ENCODE measurements around the gene SCN3A.

The SCN3A gene

GRCh38 chr2:165109915-165110314 lies 93.9 kb downstream of the SCN3A start:
- Histone ChIP-seq H3K36me3 (ENCODE audit: control insufficient read depth, insufficient read depth, low read length, severe bottlenecking) (no peaks in the 10 kb centered on the region), H3K27me3 (replicated peaks; ENCODE audit: control insufficient read depth, insufficient read depth, low read length) (no peaks in the 10 kb centered on the region), H3K9me3 (ENCODE audit: control insufficient read depth, low read length) (no peaks in the 10 kb centered on the region), H3K9ac (ENCODE audit: low read length) (no peak overlapping the region), H3K4me3 (ENCODE audit: low read length) (no peak overlapping the region), H3K4me1 (ENCODE audit: control insufficient read depth, insufficient read depth, low read length) (no peaks in the 10 kb centered on the region)
- no peak for DNase-seq (ENCODE audit: low read depth)

GRCh38 chr2:165105926-165106325 lies 97.9 kb downstream of the SCN3A start:
- no peaks in the 10 kb centered on the region for H3K9me3 ChIP-seq (ENCODE audit: control insufficient read depth, low read length)
- no peak for DNase-seq (ENCODE audit: low read depth)
- H3K27me3 ChIP-seq (replicated peaks; ENCODE audit: control insufficient read depth, insufficient read depth, low read length) = no peaks in the 10 kb centered on the region
- no peak overlapping the region for H3K4me3 ChIP-seq (ENCODE audit: low read length)
- H3K36me3 ChIP-seq (ENCODE audit: control insufficient read depth, insufficient read depth, low read length, severe bottlenecking) = no peaks in the 10 kb centered on the region
- H3K9ac ChIP-seq (ENCODE audit: low read length) = no peak overlapping the region
- H3K4me1 ChIP-seq (ENCODE audit: control insufficient read depth, insufficient read depth, low read length) = no peaks in the 10 kb centered on the region

GRCh38 chr2:165087933-165088901 lies 115.6 kb downstream of the SCN3A start:
- no peak overlapping the region for H3K4me3 ChIP-seq (ENCODE audit: low read length)
- no peaks in the 10 kb centered on the region for H3K27me3 ChIP-seq (replicated peaks; ENCODE audit: control insufficient read depth, insufficient read depth, low read length)
- H3K4me1 ChIP-seq (ENCODE audit: control insufficient read depth, insufficient read depth, low read length) = no peaks in the 10 kb centered on the region
- no peak overlapping the region for H3K9ac ChIP-seq (ENCODE audit: low read length)
- no peaks in the 10 kb centered on the region for H3K36me3 ChIP-seq (ENCODE audit: control insufficient read depth, insufficient read depth, low read length, severe bottlenecking)
- peak; percentile 5 for DNase-seq (ENCODE audit: low read depth)
- H3K9me3 ChIP-seq (ENCODE audit: control insufficient read depth, low read length) = peaks cover 1% of the 10 kb centered on the region

GRCh38 chr2:165086337-165086736 lies 117.5 kb downstream of the SCN3A start:
- peaks cover 12% of the 10 kb centered on the region for H3K9me3 ChIP-seq (ENCODE audit: control insufficient read depth, low read length)
- no peaks in the 10 kb centered on the region for H3K27me3 ChIP-seq (replicated peaks; ENCODE audit: control insufficient read depth, insufficient read depth, low read length)
- no peak overlapping the region for H3K9ac ChIP-seq (ENCODE audit: low read length)
- no peak overlapping the region for H3K4me3 ChIP-seq (ENCODE audit: low read length)
- DNase-seq (ENCODE audit: low read depth) = no peak
- no peaks in the 10 kb centered on the region for H3K4me1 ChIP-seq (ENCODE audit: control insufficient read depth, insufficient read depth, low read length)
- no peaks in the 10 kb centered on the region for H3K36me3 ChIP-seq (ENCODE audit: control insufficient read depth, insufficient read depth, low read length, severe bottlenecking)

- Histone ChIP-seq H3K27me3 (replicated peaks; ENCODE audit: control insufficient read depth, insufficient read depth, low read length) (no peaks in the 10 kb centered on the region), H3K36me3 (ENCODE audit: control insufficient read depth, insufficient read depth, low read length, severe bottlenecking) (no peaks in the 10 kb centered on the region), H3K4me1 (ENCODE audit: control insufficient read depth, insufficient read depth, low read length) (no peaks in the 10 kb centered on the region), H3K9me3 (ENCODE audit: control insufficient read depth, low read length) (peaks cover 12% of the 10 kb centered on the region), H3K9ac (ENCODE audit: low read length) (no peak overlapping the region), H3K4me3 (ENCODE audit: low read length) (no peak overlapping the region)
- DNase-seq (ENCODE audit: low read depth) = no peak
Observed at GRCh38 chr2:165083326-165083725, 120.5 kb downstream of the SCN3A start.

GRCh38 chr2:165082479-165082878 lies 121.4 kb downstream of the SCN3A start:
- Histone ChIP-seq H3K36me3 (ENCODE audit: control insufficient read depth, insufficient read depth, low read length, severe bottlenecking) (no peaks in the 10 kb centered on the region), H3K9ac (ENCODE audit: low read length) (no peak overlapping the region), H3K9me3 (ENCODE audit: control insufficient read depth, low read length) (peaks cover 12% of the 10 kb centered on the region), H3K27me3 (replicated peaks; ENCODE audit: control insufficient read depth, insufficient read depth, low read length) (no peaks in the 10 kb centered on the region), H3K4me3 (ENCODE audit: low read length) (no peak overlapping the region), H3K4me1 (ENCODE audit: control insufficient read depth, insufficient read depth, low read length) (no peaks in the 10 kb centered on the region)
- no peak for DNase-seq (ENCODE audit: low read depth)

- Histone ChIP-seq H3K9ac (ENCODE audit: low read length) (no peak overlapping the region), H3K4me1 (ENCODE audit: control insufficient read depth, insufficient read depth, low read length) (no peaks in the 10 kb centered on the region), H3K36me3 (ENCODE audit: control insufficient read depth, insufficient read depth, low read length, severe bottlenecking) (no peaks in the 10 kb centered on the region), H3K9me3 (ENCODE audit: control insufficient read depth, low read length) (peaks cover 12% of the 10 kb centered on the region), H3K4me3 (ENCODE audit: low read length) (no peak overlapping the region), H3K27me3 (replicated peaks; ENCODE audit: control insufficient read depth, insufficient read depth, low read length) (no peaks in the 10 kb centered on the region)
- DNase-seq (ENCODE audit: low read depth) = no peak
Observed at GRCh38 chr2:165081276-165081675, 122.6 kb downstream of the SCN3A start.

- no peak for DNase-seq (ENCODE audit: low read depth)
- Histone ChIP-seq H3K4me3 (ENCODE audit: low read length) (no peak overlapping the region), H3K36me3 (ENCODE audit: control insufficient read depth, insufficient read depth, low read length, severe bottlenecking) (no peaks in the 10 kb centered on the region)
Observed at GRCh38 chr2:165079432-165079831, 124.4 kb downstream of the SCN3A start.

GRCh38 chr2:165078913-165079312 lies 124.9 kb downstream of the SCN3A start:
- Histone ChIP-seq H3K4me3 (ENCODE audit: low read length) (no peak overlapping the region), H3K9ac (ENCODE audit: low read length) (no peak overlapping the region), H3K27me3 (replicated peaks; ENCODE audit: control insufficient read depth, insufficient read depth, low read length) (no peaks in the 10 kb centered on the region), H3K9me3 (ENCODE audit: control insufficient read depth, low read length) (peaks cover 21% of the 10 kb centered on the region), H3K36me3 (ENCODE audit: control insufficient read depth, insufficient read depth, low read length, severe bottlenecking) (no peaks in the 10 kb centered on the region), H3K4me1 (ENCODE audit: control insufficient read depth, insufficient read depth, low read length) (no peaks in the 10 kb centered on the region)
- no peak for DNase-seq (ENCODE audit: low read depth)

More at GRCh38 chr2:165079432-165079831, 124.4 kb downstream of the SCN3A start:
- peaks cover 21% of the 10 kb centered on the region for H3K9me3 ChIP-seq (ENCODE audit: control insufficient read depth, low read length)
- H3K9ac ChIP-seq (ENCODE audit: low read length) = no peak overlapping the region
- no peaks in the 10 kb centered on the region for H3K4me1 ChIP-seq (ENCODE audit: control insufficient read depth, insufficient read depth, low read length)
- H3K27me3 ChIP-seq (replicated peaks; ENCODE audit: control insufficient read depth, insufficient read depth, low read length) = no peaks in the 10 kb centered on the region

- peaks cover 12% of the 10 kb centered on the region for H3K9me3 ChIP-seq (ENCODE audit: control insufficient read depth, low read length)
- DNase-seq (ENCODE audit: low read depth) = no peak
- H3K27me3 ChIP-seq (replicated peaks; ENCODE audit: control insufficient read depth, insufficient read depth, low read length) = no peaks in the 10 kb centered on the region
- H3K4me1 ChIP-seq (ENCODE audit: control insufficient read depth, insufficient read depth, low read length) = no peaks in the 10 kb centered on the region
- no peak overlapping the region for H3K9ac ChIP-seq (ENCODE audit: low read length)
- no peak overlapping the region for H3K4me3 ChIP-seq (ENCODE audit: low read length)
- no peaks in the 10 kb centered on the region for H3K36me3 ChIP-seq (ENCODE audit: control insufficient read depth, insufficient read depth, low read length, severe bottlenecking)
Observed at GRCh38 chr2:165074884-165075283, 129.0 kb downstream of the SCN3A start.

- Histone ChIP-seq H3K9ac (ENCODE audit: low read length) (no peak overlapping the region), H3K27me3 (replicated peaks; ENCODE audit: control insufficient read depth, insufficient read depth, low read length) (no peaks in the 10 kb centered on the region), H3K4me3 (ENCODE audit: low read length) (no peak overlapping the region), H3K36me3 (ENCODE audit: control insufficient read depth, insufficient read depth, low read length, severe bottlenecking) (no peaks in the 10 kb centered on the region), H3K4me1 (ENCODE audit: control insufficient read depth, insufficient read depth, low read length) (no peaks in the 10 kb centered on the region), H3K9me3 (ENCODE audit: control insufficient read depth, low read length) (peaks cover 12% of the 10 kb centered on the region)
- DNase-seq (ENCODE audit: low read depth) = no peak
Observed at GRCh38 chr2:165074323-165074722, 129.5 kb downstream of the SCN3A start.

Measured in adipocyte (in vitro differentiated cells).